ENCODE results near the gene UTS2.
A peak's percentile ranks its signal among the peaks of the same experiment; 100 is the strongest.

Gene UTS2

GRCh38 chr1:7852804-7853683, at the start of gene UTS2:
Gene UTS2 (minus strand): TSS chr1:7853065. CDS start chr1:7853003, 62 bp downstream.
- H3K27me3 Mint-ChIP-seq, result peaks cover 7% of the 10 kb centered on the region
- no peaks in the 10 kb centered on the region for H3K36me3 Mint-ChIP-seq
- H3K4me1 Mint-ChIP-seq, result no peaks in the 10 kb centered on the region
- H3K4me3 Mint-ChIP-seq, result no peak within 1 kb of the TSS
- CTCF ChIA-PET, result no interaction called here
- no peaks in the 10 kb centered on the region for H3K9me3 Mint-ChIP-seq
- no peak for DNase-seq
- no peak within 1 kb of the TSS for H3K27ac Mint-ChIP-seq

GRCh38 chr1:7899741-7900140, 46.9 kb upstream of the UTS2 start:
- peaks cover 4% of the 10 kb centered on the region for H3K4me1 Mint-ChIP-seq

GRCh38 chr1:7898962-7899361, 46.1 kb upstream of the UTS2 start:
- H3K27me3 Mint-ChIP-seq, result peaks cover 15% of the 10 kb centered on the region
- no peak for DNase-seq
- H3K27ac Mint-ChIP-seq, result no peak overlapping the region
- H3K4me1 Mint-ChIP-seq, result peaks cover 4% of the 10 kb centered on the region
- CTCF ChIA-PET, result interaction anchor here (1.4 to 4.3 kb wide), 3 partner anchors 91 to 232 kb away, joined by 4 to 36 read pairs (median 9); no protein-coding TSS in a partner anchor
- no peaks in the 10 kb centered on the region for H3K36me3 Mint-ChIP-seq
- no peak overlapping the region for H3K4me3 Mint-ChIP-seq
- no peaks in the 10 kb centered on the region for H3K9me3 Mint-ChIP-seq

More at GRCh38 chr1:7899741-7900140, 46.9 kb upstream of the UTS2 start:
- no peaks in the 10 kb centered on the region for H3K36me3 Mint-ChIP-seq
- no peaks in the 10 kb centered on the region for H3K9me3 Mint-ChIP-seq
- no peak overlapping the region for H3K4me3 Mint-ChIP-seq
- H3K27ac Mint-ChIP-seq, result no peak overlapping the region
- peaks cover 15% of the 10 kb centered on the region for H3K27me3 Mint-ChIP-seq
- CTCF ChIA-PET, result interaction anchor here (1.4 to 4.3 kb wide), 3 partner anchors 92 to 232 kb away, joined by 4 to 36 read pairs (median 9); no protein-coding TSS in a partner anchor
- DNase-seq, result no peak

GRCh38 chr1:7896994-7897393, 44.1 kb upstream of the UTS2 start:
- Mint-ChIP-seq H3K9me3 (no peaks in the 10 kb centered on the region), H3K27ac (no peak overlapping the region), H3K4me3 (no peak overlapping the region), H3K27me3 (peaks cover 16% of the 10 kb centered on the region), H3K36me3 (no peaks in the 10 kb centered on the region), H3K4me1 (peaks cover 2% of the 10 kb centered on the region)
- no peak for DNase-seq
- CTCF ChIA-PET, result no interaction called here

GRCh38 chr1:7893529-7894180, 40.8 kb upstream of the UTS2 start:
- H3K4me3 Mint-ChIP-seq, result no peak overlapping the region
- H3K27me3 Mint-ChIP-seq, result peaks cover 25% of the 10 kb centered on the region
- no peaks in the 10 kb centered on the region for H3K36me3 Mint-ChIP-seq
- DNase-seq, result no peak
- CTCF ChIA-PET, result interaction anchor here (1.0 kb wide), 1 partner anchor 7 kb away, joined by 3 read pairs; no protein-coding TSS in a partner anchor
- no peaks in the 10 kb centered on the region for H3K4me1 Mint-ChIP-seq
- H3K27ac Mint-ChIP-seq, result no peak overlapping the region
- no peaks in the 10 kb centered on the region for H3K9me3 Mint-ChIP-seq

- no peak overlapping the region for H3K27ac Mint-ChIP-seq
- no peaks in the 10 kb centered on the region for H3K9me3 Mint-ChIP-seq
- no peaks in the 10 kb centered on the region for H3K4me1 Mint-ChIP-seq
- no peak overlapping the region for H3K4me3 Mint-ChIP-seq
- H3K36me3 Mint-ChIP-seq, result no peaks in the 10 kb centered on the region
- CTCF ChIA-PET, result no interaction called here
- H3K27me3 Mint-ChIP-seq, result peaks cover 35% of the 10 kb centered on the region
- no peak for DNase-seq
Measured at GRCh38 chr1:7891804-7892203, 38.9 kb upstream of the UTS2 start.

GRCh38 chr1:7890853-7891252, 38.0 kb upstream of the UTS2 start:
- CTCF ChIA-PET, result no interaction called here

GRCh38 chr1:7888248-7889081, 35.6 kb upstream of the UTS2 start:
- Mint-ChIP-seq H3K27ac (no peak overlapping the region), H3K4me3 (no peak overlapping the region), H3K9me3 (no peaks in the 10 kb centered on the region), H3K27me3 (peaks cover 61% of the 10 kb centered on the region), H3K4me1 (no peaks in the 10 kb centered on the region), H3K36me3 (no peaks in the 10 kb centered on the region)
- CTCF ChIA-PET, result no interaction called here
- DNase-seq, result no peak

More at GRCh38 chr1:7890853-7891252, 38.0 kb upstream of the UTS2 start:
- no peak overlapping the region for H3K27ac Mint-ChIP-seq
- no peaks in the 10 kb centered on the region for H3K9me3 Mint-ChIP-seq
- peaks cover 41% of the 10 kb centered on the region for H3K27me3 Mint-ChIP-seq
- no peaks in the 10 kb centered on the region for H3K4me1 Mint-ChIP-seq
- no peaks in the 10 kb centered on the region for H3K36me3 Mint-ChIP-seq
- DNase-seq, result no peak
- no peak overlapping the region for H3K4me3 Mint-ChIP-seq

- Mint-ChIP-seq H3K36me3 (no peaks in the 10 kb centered on the region), H3K4me1 (no peaks in the 10 kb centered on the region), H3K27me3 (peaks cover 54% of the 10 kb centered on the region), H3K4me3 (no peak overlapping the region), H3K9me3 (no peaks in the 10 kb centered on the region), H3K27ac (no peak overlapping the region)
- CTCF ChIA-PET, result no interaction called here
- no peak for DNase-seq
Measured at GRCh38 chr1:7886405-7886745, 33.5 kb upstream of the UTS2 start.

GRCh38 chr1:7885513-7886404, 32.9 kb upstream of the UTS2 start:
- Mint-ChIP-seq H3K4me1 (no peaks in the 10 kb centered on the region), H3K27me3 (peaks cover 51% of the 10 kb centered on the region), H3K36me3 (no peaks in the 10 kb centered on the region), H3K9me3 (no peaks in the 10 kb centered on the region), H3K4me3 (no peak overlapping the region), H3K27ac (no peak overlapping the region)
- CTCF ChIA-PET, result no interaction called here
- DNase-seq, result peak; percentile 27

- H3K4me3 Mint-ChIP-seq, result no peak overlapping the region
- no peaks in the 10 kb centered on the region for H3K9me3 Mint-ChIP-seq
- H3K27ac Mint-ChIP-seq, result no peak overlapping the region
- no peaks in the 10 kb centered on the region for H3K36me3 Mint-ChIP-seq
- DNase-seq, result no peak
- H3K4me1 Mint-ChIP-seq, result no peaks in the 10 kb centered on the region
- peaks cover 44% of the 10 kb centered on the region for H3K27me3 Mint-ChIP-seq
- CTCF ChIA-PET, result no interaction called here
Measured at GRCh38 chr1:7884757-7885156, 31.9 kb upstream of the UTS2 start.

GRCh38 chr1:7879228-7879627, 26.4 kb upstream of the UTS2 start:
- Mint-ChIP-seq H3K36me3 (no peaks in the 10 kb centered on the region), H3K27ac (no peak overlapping the region), H3K27me3 (peaks cover 11% of the 10 kb centered on the region), H3K9me3 (peaks cover 8% of the 10 kb centered on the region), H3K4me1 (peaks cover 3% of the 10 kb centered on the region), H3K4me3 (no peak overlapping the region)
- DNase-seq, result no peak
- CTCF ChIA-PET, result no interaction called here

- Mint-ChIP-seq H3K9me3 (peaks cover 8% of the 10 kb centered on the region), H3K36me3 (no peaks in the 10 kb centered on the region), H3K4me1 (peaks cover 3% of the 10 kb centered on the region), H3K4me3 (no peak overlapping the region), H3K27me3 (peaks cover 7% of the 10 kb centered on the region), H3K27ac (no peak overlapping the region)
- CTCF ChIA-PET, result no interaction called here
- no peak for DNase-seq
Measured at GRCh38 chr1:7878027-7878426, 25.2 kb upstream of the UTS2 start.
